ENCODE results near the gene PTPRD.

DNA sequence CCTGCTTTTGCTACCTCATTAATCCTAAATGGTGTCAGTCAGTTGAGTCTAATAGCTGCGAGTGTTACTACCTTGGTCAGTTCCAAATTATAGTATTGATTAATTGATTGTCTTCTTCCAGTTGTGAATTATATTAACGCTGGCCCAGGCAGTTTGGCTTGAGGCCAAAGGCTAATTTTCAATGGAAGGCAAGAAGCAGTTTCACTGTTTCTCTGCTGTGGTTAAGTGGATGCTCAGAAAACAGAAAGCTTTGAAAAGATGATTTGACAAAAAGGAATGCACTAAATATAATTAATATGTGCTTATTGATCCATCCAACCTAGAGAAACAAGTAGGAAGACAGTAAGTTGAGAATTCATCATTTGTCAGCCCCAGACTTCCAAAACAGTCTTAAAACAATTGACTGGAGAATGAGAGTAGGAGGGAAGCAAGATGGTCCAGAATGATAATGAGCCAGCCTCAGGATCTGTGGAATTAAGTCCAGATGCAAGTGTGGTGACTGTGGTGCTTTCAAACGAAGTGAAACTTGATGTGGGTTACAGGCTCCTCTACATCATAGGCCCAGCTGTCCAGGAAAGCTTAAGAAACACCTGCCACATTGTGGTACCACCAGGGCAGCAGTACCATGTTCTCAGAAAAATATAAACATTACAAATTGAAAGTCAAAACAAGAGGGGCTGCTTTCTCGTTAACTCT lies 1442.2 kb downstream of the PTPRD start:
- TF ChIP-seq, protein P1, sequence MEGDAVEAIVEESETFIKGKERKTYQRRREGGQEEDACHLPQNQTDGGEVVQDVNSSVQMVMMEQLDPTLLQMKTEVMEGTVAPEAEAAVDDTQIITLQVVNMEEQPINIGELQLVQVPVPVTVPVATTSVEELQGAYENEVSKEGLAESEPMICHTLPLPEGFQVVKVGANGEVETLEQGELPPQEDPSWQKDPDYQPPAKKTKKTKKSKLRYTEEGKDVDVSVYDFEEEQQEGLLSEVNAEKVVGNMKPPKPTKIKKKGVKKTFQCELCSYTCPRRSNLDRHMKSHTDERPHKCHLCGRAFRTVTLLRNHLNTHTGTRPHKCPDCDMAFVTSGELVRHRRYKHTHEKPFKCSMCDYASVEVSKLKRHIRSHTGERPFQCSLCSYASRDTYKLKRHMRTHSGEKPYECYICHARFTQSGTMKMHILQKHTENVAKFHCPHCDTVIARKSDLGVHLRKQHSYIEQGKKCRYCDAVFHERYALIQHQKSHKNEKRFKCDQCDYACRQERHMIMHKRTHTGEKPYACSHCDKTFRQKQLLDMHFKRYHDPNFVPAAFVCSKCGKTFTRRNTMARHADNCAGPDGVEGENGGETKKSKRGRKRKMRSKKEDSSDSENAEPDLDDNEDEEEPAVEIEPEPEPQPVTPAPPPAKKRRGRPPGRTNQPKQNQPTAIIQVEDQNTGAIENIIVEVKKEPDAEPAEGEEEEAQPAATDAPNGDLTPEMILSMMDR (conservative IDR thresholded peaks at IDR 0.05; ENCODE audit: low read length): no peak
- no peak for TF ChIP-seq EZH2phosphoT487 (IDR thresholded peaks at IDR 0.05; ENCODE audit: borderline replicate concordance)

Data from Loucy (cell line).